Mesenchymal stem cell (in vitro differentiated cells and primary cell): Measurements from ENCODE around the gene KLK14.

Source experiments
- DNase-seq: peaks from one replicate; pipeline ENCODE4 v3.0.0-alpha.2; 2013
- H2AFZ ChIP-seq: one replicate; pipeline ENCODE4 v1.6.1; 2013; ENCODE audit warnings: low read depth, mild to moderate bottlenecking, control low read depth, inconsistent platforms, low read length, moderate library complexity
- H2AK5ac ChIP-seq: 2 replicates; pipeline ENCODE4 v1.6.1; 2013; ENCODE audit warnings: low read length, moderate library complexity, mild to moderate bottlenecking, inconsistent platforms; ENCODE audit not compliant: severe bottlenecking
- H2BK120ac ChIP-seq: one replicate; pipeline ENCODE4 v1.6.1; 2013; ENCODE audit warnings: low read depth, mild to moderate bottlenecking, inconsistent platforms, low read length, moderate library complexity
- H2BK12ac ChIP-seq, 2 experiments: one replicate each; pipeline ENCODE4 v1.6.1; 2013; ENCODE audit warnings: inconsistent platforms in 2 of 2, low read length in 2 of 2, mild to moderate bottlenecking in 2 of 2, moderate library complexity in 2 of 2, control low read depth in 1 of 2
- H2BK15ac ChIP-seq: one replicate; pipeline ENCODE4 v1.6.1; 2013; ENCODE audit warnings: mild to moderate bottlenecking, low read depth, inconsistent platforms; ENCODE audit not compliant: poor library complexity, severe bottlenecking
- H2BK5ac ChIP-seq: 2 replicates; pipeline ENCODE4 v1.6.1; 2013; ENCODE audit warnings: low read depth, mild to moderate bottlenecking, low read length, control low read depth, inconsistent platforms; ENCODE audit not compliant: poor library complexity, severe bottlenecking
- H3K14ac ChIP-seq, 2 experiments: one replicate each; pipeline ENCODE4 v1.6.1; 2013; ENCODE audit warnings: inconsistent platforms in 2 of 2, low read length in 2 of 2, control low read depth in 1 of 2, mild to moderate bottlenecking in 1 of 2, moderate library complexity in 1 of 2
- H3K18ac ChIP-seq, 2 experiments: one replicate each; pipeline ENCODE4 v1.6.1; 2013; ENCODE audit warnings: inconsistent platforms in 2 of 2, low read length in 2 of 2, control low read depth in 1 of 2, low read depth in 1 of 2, mild to moderate bottlenecking in 1 of 2
- H3K23ac ChIP-seq, 2 experiments: one replicate each; pipeline ENCODE4 v1.6.1; 2013; ENCODE audit warnings: inconsistent platforms in 2 of 2, low read length in 2 of 2, mild to moderate bottlenecking in 2 of 2, moderate library complexity in 2 of 2, control low read depth in 1 of 2
- H3K27ac ChIP-seq: 2 replicates; pipeline ENCODE4 v1.5.1; 2013; ENCODE audit warnings: mild to moderate bottlenecking, moderate library complexity, low read length, control low read depth, inconsistent platforms; ENCODE audit not compliant: poor library complexity, severe bottlenecking
- H3K27me3 ChIP-seq, 2 experiments: 2 replicates each; pipeline versions ENCODE4 v1.6.1 to v1.7.0; 2013; ENCODE audit warnings: low read length in 2 of 2, mild to moderate bottlenecking in 2 of 2, moderate library complexity in 2 of 2, control low read depth in 1 of 2, inconsistent platforms in 1 of 2; ENCODE audit not compliant: control insufficient read depth in 1 of 2, insufficient read depth in 1 of 2
- H3K36me3 ChIP-seq, 2 experiments: 2 replicates each; pipeline versions ENCODE4 v1.6.1 to v1.7.0; 2013; ENCODE audit warnings: low read length in 2 of 2, control low read depth in 1 of 2, inconsistent platforms in 1 of 2, low read depth in 1 of 2, mild to moderate bottlenecking in 1 of 2; ENCODE audit not compliant: insufficient read depth in 2 of 2, control insufficient read depth in 1 of 2
- H3K4ac ChIP-seq, 2 experiments: one replicate each; pipeline ENCODE4 v1.6.1; 2013; ENCODE audit warnings: inconsistent platforms in 2 of 2, low read length in 2 of 2, mild to moderate bottlenecking in 2 of 2, moderate library complexity in 2 of 2, control low read depth in 1 of 2, low read depth in 1 of 2
- H3K4me1 ChIP-seq: 2 replicates; pipeline ENCODE4 v1.6.1; 2013; ENCODE audit warnings: low read depth, low read length, control low read depth; ENCODE audit not compliant: control insufficient read depth, insufficient read depth
- H3K4me2 ChIP-seq: 2 replicates; pipeline ENCODE4 v1.6.1; 2013; ENCODE audit warnings: low read length, mild to moderate bottlenecking, inconsistent platforms; ENCODE audit not compliant: poor library complexity, severe bottlenecking
- H3K4me3 ChIP-seq, 2 experiments: 2 replicates each; pipeline versions ENCODE4 v1.5.1 to v1.7.0; 2013; ENCODE audit warnings: low read length in 2 of 2, mild to moderate bottlenecking in 2 of 2, control low read depth in 1 of 2, low read depth in 1 of 2; ENCODE audit not compliant: insufficient read depth in 1 of 2
- H3K79me1 ChIP-seq: replicated peaks from 2 replicates; pipeline ENCODE4 v1.6.1; 2013; ENCODE audit warnings: mild to moderate bottlenecking, control low read depth, low read length, inconsistent platforms; ENCODE audit not compliant: poor library complexity, severe bottlenecking
- H3K9ac ChIP-seq: 2 replicates; pipeline ENCODE4 v1.7.0; 2013; ENCODE audit warnings: mild to moderate bottlenecking, low read length, moderate library complexity
- H3K9me3 ChIP-seq: 2 replicates; pipeline ENCODE4 v1.7.0; 2013; ENCODE audit warnings: mild to moderate bottlenecking, low read length; ENCODE audit not compliant: control insufficient read depth
- H4K8ac ChIP-seq: one replicate; pipeline ENCODE4 v1.6.1; 2013; ENCODE audit warnings: inconsistent platforms, mild to moderate bottlenecking, low read length, moderate library complexity
- H4K91ac ChIP-seq: one replicate; pipeline ENCODE4 v1.6.1; 2013; ENCODE audit warnings: mild to moderate bottlenecking, low read length, inconsistent platforms
- WGBS: methylation state at CpG from one replicate; pipeline ENCODE4 v1.1.7; 2013; ENCODE audit warnings: mixed read lengths; 5-methylcytosine and 5-hydroxymethylcytosine counted together

Gene KLK14

DNA sequence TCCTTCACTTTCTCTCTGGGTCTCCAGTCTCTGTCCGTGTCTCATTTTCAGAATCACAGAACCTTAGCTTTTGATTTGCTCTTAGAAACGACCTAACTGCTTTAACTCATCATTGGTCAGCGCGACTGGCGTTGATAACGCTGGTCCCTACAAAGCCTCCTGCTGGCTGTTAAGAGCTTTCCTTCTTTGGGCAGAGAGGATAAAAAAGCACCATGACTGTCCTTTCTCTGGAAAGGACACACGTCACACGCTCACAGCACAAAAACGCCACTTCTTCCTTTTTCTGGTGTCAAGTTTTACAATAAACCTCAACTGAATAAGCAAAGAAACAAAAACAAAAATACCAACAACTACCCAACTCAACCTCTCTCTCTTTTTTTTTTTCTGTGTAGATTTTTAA is 46.2 kb downstream of the KLK14 start:
- Histone ChIP-seq H2BK120ac (no peak overlapping the region), H2AFZ (no peak overlapping the region), H3K27me3 (peaks cover 0 to 14% of the 10 kb centered on the region in 2 experiments), H3K23ac (no peak overlapping the region), H3K9ac (no peak overlapping the region), H3K4me3 (no peak overlapping the region), H3K79me1 (no peaks in the 10 kb centered on the region), H3K18ac (no peak overlapping the region), H3K14ac (no peak overlapping the region), H3K9me3 (no peaks in the 10 kb centered on the region), H2BK12ac (no peak overlapping the region), H3K27ac (no peak overlapping the region), H3K36me3 (no peaks in the 10 kb centered on the region), H3K4ac (no peak overlapping the region), H2BK5ac (no peak overlapping the region), H4K8ac (no peak overlapping the region), H2AK5ac (no peak overlapping the region), H3K4me2 (no peak overlapping the region), H3K4me1 (no peaks in the 10 kb centered on the region), H4K91ac (no peak overlapping the region), H2BK15ac (no peak overlapping the region)
- 57% methylated on average over 9 of the region's 9 CpGs for WGBS
- no peak for DNase-seq

DNA sequence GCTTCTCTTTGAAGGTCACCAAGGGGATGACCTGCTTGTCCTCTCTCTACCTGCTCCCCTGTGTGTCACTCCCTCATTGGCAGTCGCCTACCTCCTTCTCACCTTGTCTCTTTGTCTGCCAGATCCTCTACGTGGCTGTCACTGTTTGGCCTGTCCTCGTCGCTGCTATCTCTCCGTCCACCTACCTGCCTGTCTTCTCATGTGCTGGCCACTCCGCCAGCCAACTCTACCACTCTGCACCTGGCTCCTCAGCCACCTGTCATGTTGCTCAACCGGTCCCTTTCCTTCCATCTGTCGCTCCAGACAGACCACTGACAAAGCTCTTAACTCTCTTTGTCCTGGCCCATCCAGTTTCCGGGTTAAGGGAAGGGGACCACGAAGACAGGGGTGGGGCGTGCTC is 48.0 kb downstream of the KLK14 start, which contains the start of gene KLK12:
Gene KLK12, minus strand, starts transcription at position 299 of the 400 bp plus-strand sequence. CDS start 381 bp downstream, outside the sequence.
- Histone ChIP-seq H3K23ac (no peak within 1 kb of the TSS), H3K36me3 (no peaks in the 10 kb centered on the region), H4K91ac (no peak within 1 kb of the TSS), H3K4me3 (no peak within 1 kb of the TSS), H3K9ac (no peak within 1 kb of the TSS), H3K18ac (no peak within 1 kb of the TSS), H3K4me1 (no peaks in the 10 kb centered on the region), H2BK12ac (no peak within 1 kb of the TSS), H2AFZ (no peak within 1 kb of the TSS), H4K8ac (no peak within 1 kb of the TSS), H3K27ac (no peak within 1 kb of the TSS), H3K4ac (no peak within 1 kb of the TSS), H3K9me3 (no peaks in the 10 kb centered on the region), H2BK5ac (no peak within 1 kb of the TSS), H3K14ac (no peak within 1 kb of the TSS), H2AK5ac (no peak within 1 kb of the TSS), H3K4me2 (no peak within 1 kb of the TSS), H3K27me3 (peaks cover 0 to 14% of the 10 kb centered on the region in 2 experiments), H2BK120ac (no peak within 1 kb of the TSS), H2BK15ac (no peak within 1 kb of the TSS), H3K79me1 (no peaks in the 10 kb centered on the region)
- 59% methylated on average over 8 of the region's 11 CpGs for whole genome bisulfite sequencing
- no peak for DNase-seq

DNA sequence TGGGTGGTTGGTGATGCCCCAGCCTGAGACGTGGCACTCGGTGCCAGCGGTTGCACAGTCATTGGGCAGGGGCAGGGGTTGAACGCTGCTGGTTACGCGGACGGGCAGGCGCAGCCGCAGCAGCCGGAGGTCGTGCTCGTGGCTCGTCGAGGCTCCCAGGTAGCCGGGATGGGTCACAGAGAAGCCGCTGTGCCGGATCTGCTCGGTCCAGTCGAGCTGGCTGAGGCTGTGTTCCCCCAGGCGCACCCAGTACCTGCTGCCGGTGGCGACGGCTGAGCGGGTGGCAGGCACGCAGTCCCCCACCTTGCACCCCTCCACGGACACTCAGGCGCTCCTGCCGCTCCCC is 50.8 kb downstream of the KLK14 start:
- no peaks in the 10 kb centered on the region for H3K4me1 ChIP-seq
- no peak overlapping the region for H4K91ac ChIP-seq
- H3K4ac ChIP-seq, result no peak overlapping the region
- no peak overlapping the region for H2BK12ac ChIP-seq
- no peak overlapping the region for H2BK120ac ChIP-seq
- H3K27ac ChIP-seq, result no peak overlapping the region
- no peak overlapping the region for H3K4me3 ChIP-seq
- H3K23ac ChIP-seq, result no peak overlapping the region
- no peaks in the 10 kb centered on the region for H3K36me3 ChIP-seq
- no peak overlapping the region for H2AFZ ChIP-seq
- H2BK5ac ChIP-seq, result no peak overlapping the region
- peaks cover 0 to 32% of the 10 kb centered on the region in 2 experiments for H3K27me3 ChIP-seq
- no peak overlapping the region for H2BK15ac ChIP-seq
- no peak for DNase-seq
- no peak overlapping the region for H2AK5ac ChIP-seq
- H3K9me3 ChIP-seq, result no peaks in the 10 kb centered on the region
- H3K9ac ChIP-seq, result no peak overlapping the region
- H3K4me2 ChIP-seq, result no peak overlapping the region
- H3K18ac ChIP-seq, result no peak overlapping the region
- no peak overlapping the region for H4K8ac ChIP-seq
- H3K79me1 ChIP-seq, result no peaks in the 10 kb centered on the region
- no peak overlapping the region for H3K14ac ChIP-seq
- 91% methylated on average over 28 of the region's 28 CpGs for WGBS

GRCh38 chr19:51031220-51031879 is 51.3 kb downstream of the KLK14 start:
- H2AK5ac ChIP-seq, result no peak overlapping the region
- H3K4me2 ChIP-seq, result no peak overlapping the region
- H3K79me1 ChIP-seq, result no peaks in the 10 kb centered on the region
- WGBS, result 84% methylated on average over 7 of the region's 7 CpGs
- H2BK120ac ChIP-seq, result no peak overlapping the region
- H2BK15ac ChIP-seq, result no peak overlapping the region
- no peak overlapping the region for H3K4me3 ChIP-seq
- H4K8ac ChIP-seq, result no peak overlapping the region
- H3K18ac ChIP-seq, result no peak overlapping the region
- peaks cover 0 to 36% of the 10 kb centered on the region in 2 experiments for H3K27me3 ChIP-seq
- H3K9ac ChIP-seq, result no peak overlapping the region
- no peaks in the 10 kb centered on the region for H3K9me3 ChIP-seq
- no peak overlapping the region for H3K14ac ChIP-seq
- no peak overlapping the region for H3K27ac ChIP-seq
- DNase-seq, result no peak
- H2BK12ac ChIP-seq, result no peak overlapping the region
- no peak overlapping the region for H3K23ac ChIP-seq
- no peak overlapping the region for H2BK5ac ChIP-seq
- no peaks in the 10 kb centered on the region for H3K4me1 ChIP-seq
- H2AFZ ChIP-seq, result no peak overlapping the region
- H3K4ac ChIP-seq, result no peak overlapping the region
- H4K91ac ChIP-seq, result no peak overlapping the region
- no peaks in the 10 kb centered on the region for H3K36me3 ChIP-seq
